Measurements from ENCODE around the gene REXO2. TPM values are rescaled to one million over a fixed set of nuclear protein-coding genes. Genes with fewer than 3 reads are reported as not detected.

REXO2 gene
- total and polyA plus RNA-seq, 2 of the 4 experiments (the other 2 are of a cell fraction): 179 to 255 TPM

DNA sequence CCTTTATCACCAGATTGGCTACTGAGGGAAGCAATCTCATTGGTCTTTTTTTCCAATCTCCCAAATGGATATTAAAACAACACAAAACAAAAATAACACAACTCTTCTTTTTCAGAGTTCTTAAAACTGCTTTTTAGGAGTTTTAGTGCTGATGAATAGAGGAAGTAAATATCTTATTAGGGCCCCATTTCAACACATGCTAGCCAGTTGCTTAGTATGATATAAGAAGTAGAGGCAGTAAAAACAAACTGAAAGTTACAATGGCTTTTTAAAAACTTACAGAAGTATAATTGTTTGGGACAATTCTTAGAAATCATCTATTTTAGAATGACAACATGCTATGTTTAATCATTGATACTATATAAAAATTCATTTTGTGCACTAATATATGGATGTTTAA is 42.4 kb upstream of the REXO2 start:
- ATAC-seq (ENCODE audit: low read depth): no peak
- H2BK5ac ChIP-seq (ENCODE audit: low read depth, low read length, poor library complexity, severe bottlenecking): peak overlapping the region; percentile 90
- no peak overlapping the region for H3K4me2 ChIP-seq (ENCODE audit: low read depth, low read length)
- CTCF ChIA-PET: interaction anchor here (1.0 kb wide), 1 partner anchor 49 kb away, joined by 4 read pairs; no protein-coding TSS in a partner anchor
- no peak overlapping the region for H4K8ac ChIP-seq (ENCODE audit: low read depth in 2 of 2, low read length in 2 of 2)
- no peak for DNase-seq
- H3K14ac ChIP-seq (replicated peaks; ENCODE audit: low read depth, low read length): no peak overlapping the region
- H3K56ac ChIP-seq (ENCODE audit: extremely low read depth, insufficient read depth, low read length): no peak overlapping the region
- no peak overlapping the region for H2BK120ac ChIP-seq (ENCODE audit: low read depth, low read length)
- no peak overlapping the region for H3K18ac ChIP-seq (ENCODE audit: low read depth, low read length)
- H4K91ac ChIP-seq (ENCODE audit: insufficient read depth, low read depth, low read length): no peak overlapping the region
- H2BK20ac ChIP-seq (ENCODE audit: low read depth, low read length): no peak overlapping the region
- intact Hi-C loops (cut with micrococcal nuclease) (no loop called here), in situ Hi-C loops (cut with MboI; ENCODE audit: low sequenced_read_pairs) (loop anchor here (5.0 kb wide), 1 partner anchor 45 kb away; no protein-coding TSS in a partner anchor), dilution Hi-C loops (cut with HindIII; ENCODE audit: low sequenced_read_pairs, unreplicated experiment) (no loop called here)
- no peaks in the 10 kb centered on the region for H3K27me3 ChIP-seq (ENCODE audit: control insufficient read depth, insufficient read depth, low read length)
- H3K9ac ChIP-seq (ENCODE audit: low read depth, low read length): no peak overlapping the region
- peaks cover 4% of the 10 kb centered on the region; the same call in 1 of the 2 replicates for H3K4me1 ChIP-seq (ENCODE audit: control insufficient read depth, insufficient read depth, low read length)
- H3K79me1 ChIP-seq (ENCODE audit: low read depth in 1 of 2, low read length in 2 of 2): peaks cover 5 to 9% of the 10 kb centered on the region in 2 experiments; a peak in 3 of 4 replicates
- no peaks in the 10 kb centered on the region for H3K9me3 ChIP-seq (ENCODE audit: control insufficient read depth, insufficient read depth, low read length)
- H2AK9ac ChIP-seq (replicated peaks; ENCODE audit: low read depth, low read length, poor library complexity): no peak overlapping the region
- no peak overlapping the region for H3K4ac ChIP-seq (ENCODE audit: low read depth, low read length)
- no peak overlapping the region for H2AFZ ChIP-seq (replicated peaks; ENCODE audit: low read length, poor library complexity)
- no peaks in the 10 kb centered on the region for H4K20me1 ChIP-seq (ENCODE audit: insufficient read depth, low read length)
- no peak overlapping the region for H4K5ac ChIP-seq (ENCODE audit: low read depth, low read length)
- no peak overlapping the region for H3K23ac ChIP-seq (ENCODE audit: low read depth, low read length)
- H2BK15ac ChIP-seq (ENCODE audit: low read depth, low read length): no peak overlapping the region
- no peak overlapping the region for H3K4me3 ChIP-seq (ENCODE audit: insufficient read depth, low read depth, low read length)
- 0 out of 2 replicates have a peak, but pooled peaks cover 3% of the 10 kb centered on the region for H3K9me1 ChIP-seq (ENCODE audit: insufficient read depth, low read length)
- no peaks in the 10 kb centered on the region for H3K36me3 ChIP-seq (ENCODE audit: control insufficient read depth, insufficient read depth, low read length)
- no peak overlapping the region for H3K27ac ChIP-seq (ENCODE audit: insufficient read depth, low read length)
- BruUV-seq (replicated peaks): no TSS peak
- POLR2A ChIA-PET (ENCODE audit: unreplicated experiment): no interaction called here
- H2AK5ac ChIP-seq (ENCODE audit: low read depth, low read length): no peak overlapping the region
- no peak for TF ChIP-seq SMC3 (IDR thresholded peaks at IDR 0.05; ENCODE audit: low read depth, low read length)
- no peak for TF ChIP-seq BHLHE40 (IDR thresholded peaks at IDR 0.05; ENCODE audit: low read depth, low read length)
- no peak for TF ChIP-seq CEBPB (IDR thresholded peaks at IDR 0.05; ENCODE audit: low read depth, low read length)
- TF ChIP-seq, protein P1, sequence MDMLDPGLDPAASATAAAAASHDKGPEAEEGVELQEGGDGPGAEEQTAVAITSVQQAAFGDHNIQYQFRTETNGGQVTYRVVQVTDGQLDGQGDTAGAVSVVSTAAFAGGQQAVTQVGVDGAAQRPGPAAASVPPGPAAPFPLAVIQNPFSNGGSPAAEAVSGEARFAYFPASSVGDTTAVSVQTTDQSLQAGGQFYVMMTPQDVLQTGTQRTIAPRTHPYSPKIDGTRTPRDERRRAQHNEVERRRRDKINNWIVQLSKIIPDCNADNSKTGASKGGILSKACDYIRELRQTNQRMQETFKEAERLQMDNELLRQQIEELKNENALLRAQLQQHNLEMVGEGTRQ (IDR thresholded peaks at IDR 0.05; ENCODE audit: low read depth, low read length): no peak
- TF ChIP-seq CHD1 (IDR thresholded peaks at IDR 0.05; ENCODE audit: low read depth, low read length): no peak
- no peak for TF ChIP-seq MAZ (IDR thresholded peaks at IDR 0.05; ENCODE audit: borderline replicate concordance, low read depth, low read length)
- no peak for TF ChIP-seq POLR2A (IDR thresholded peaks at IDR 0.05; ENCODE audit: low read depth, low read length)
- TF ChIP-seq RAD21 (IDR thresholded peaks at IDR 0.05; ENCODE audit: low read length): no peak
- TF ChIP-seq RFX5 (IDR thresholded peaks at IDR 0.05; ENCODE audit: low read depth, low read length): no peak
- TF ChIP-seq, protein P2, sequence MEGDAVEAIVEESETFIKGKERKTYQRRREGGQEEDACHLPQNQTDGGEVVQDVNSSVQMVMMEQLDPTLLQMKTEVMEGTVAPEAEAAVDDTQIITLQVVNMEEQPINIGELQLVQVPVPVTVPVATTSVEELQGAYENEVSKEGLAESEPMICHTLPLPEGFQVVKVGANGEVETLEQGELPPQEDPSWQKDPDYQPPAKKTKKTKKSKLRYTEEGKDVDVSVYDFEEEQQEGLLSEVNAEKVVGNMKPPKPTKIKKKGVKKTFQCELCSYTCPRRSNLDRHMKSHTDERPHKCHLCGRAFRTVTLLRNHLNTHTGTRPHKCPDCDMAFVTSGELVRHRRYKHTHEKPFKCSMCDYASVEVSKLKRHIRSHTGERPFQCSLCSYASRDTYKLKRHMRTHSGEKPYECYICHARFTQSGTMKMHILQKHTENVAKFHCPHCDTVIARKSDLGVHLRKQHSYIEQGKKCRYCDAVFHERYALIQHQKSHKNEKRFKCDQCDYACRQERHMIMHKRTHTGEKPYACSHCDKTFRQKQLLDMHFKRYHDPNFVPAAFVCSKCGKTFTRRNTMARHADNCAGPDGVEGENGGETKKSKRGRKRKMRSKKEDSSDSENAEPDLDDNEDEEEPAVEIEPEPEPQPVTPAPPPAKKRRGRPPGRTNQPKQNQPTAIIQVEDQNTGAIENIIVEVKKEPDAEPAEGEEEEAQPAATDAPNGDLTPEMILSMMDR (conservative IDR thresholded peaks at IDR 0.05; ENCODE audit: low read depth, low read length): no peak
- no peak for TF ChIP-seq NFE2L2 (IDR thresholded peaks at IDR 0.05; ENCODE audit: low read depth, low read length)
- no peak for TF ChIP-seq FOS (IDR thresholded peaks at IDR 0.05; ENCODE audit: low read depth, low read length)
- no peak for TF ChIP-seq RCOR1 (IDR thresholded peaks at IDR 0.05; ENCODE audit: insufficient replicate concordance, low read length)
- TF ChIP-seq, protein P3, sequence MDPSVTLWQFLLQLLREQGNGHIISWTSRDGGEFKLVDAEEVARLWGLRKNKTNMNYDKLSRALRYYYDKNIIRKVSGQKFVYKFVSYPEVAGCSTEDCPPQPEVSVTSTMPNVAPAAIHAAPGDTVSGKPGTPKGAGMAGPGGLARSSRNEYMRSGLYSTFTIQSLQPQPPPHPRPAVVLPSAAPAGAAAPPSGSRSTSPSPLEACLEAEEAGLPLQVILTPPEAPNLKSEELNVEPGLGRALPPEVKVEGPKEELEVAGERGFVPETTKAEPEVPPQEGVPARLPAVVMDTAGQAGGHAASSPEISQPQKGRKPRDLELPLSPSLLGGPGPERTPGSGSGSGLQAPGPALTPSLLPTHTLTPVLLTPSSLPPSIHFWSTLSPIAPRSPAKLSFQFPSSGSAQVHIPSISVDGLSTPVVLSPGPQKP (IDR thresholded peaks at IDR 0.05; ENCODE audit: borderline replicate concordance, low read depth, low read length): no peak
- TF ChIP-seq MAFK (IDR thresholded peaks at IDR 0.05; ENCODE audit: low read depth, low read length): no peak
- no peak for TF ChIP-seq MXI1 (IDR thresholded peaks at IDR 0.05; ENCODE audit: borderline replicate concordance, low read depth, low read length)
